Left colon (tissue), 2 donors: ENCODE data around the gene KANK4. TPM values are rescaled to one million over a fixed set of nuclear protein-coding genes. Genes with fewer than 3 reads are reported as not detected.

ENCODE experiments used
- ATAC-seq: fragments of 200-7000 bp; cut with Tn5 transposase; one replicate; pipeline ENCODE4 v1.9.1; 2020; ENCODE audit warnings: mild to moderate bottlenecking, moderate library complexity
- DNase-seq, 2 donors: peaks; one replicate each; pipeline ENCODE4 v3.0.0-alpha.2; 2020
- intact Hi-C, 2 donors: fragments of 100-400 bp; cut with DNase I in 1 of 2; cut with micrococcal nuclease in 1 of 2; formaldehyde crosslinking; loops; one replicate each; pipeline versions ENCODE4 v1.11.2 to v1.14.0; 2022; cut with DNase I, micrococcal nuclease
- total RNA-seq, 2 donors: library from RNA; stranded (reverse); fragmentation: NEBNext Ultra II Directional; extraction: Animal tissue kit (Norgen Biotek cat#: 25700); gene quantifications; one replicate each; pipeline ENCODE4 v1.2.1, GENCODE V29; 2021
- donor health status: DM: no; HTN: no; CAD: no.
- donor health status: DM: yes; HTN: yes; CAD: no.

KANK4 gene
- total RNA-seq, 2 donors from 2014 or later = 0.50 to 2.8 TPM

GRCh38 chr1:62309906-62310305, 9.3 kb downstream of the KANK4 start:
- no peak for DNase-seq
- no peak for ATAC-seq
- intact Hi-C loops = no loop called here

- intact Hi-C loops = no loop called here
- ATAC-seq (no peak), DNase-seq (no peak)
Measured at GRCh38 chr1:62308606-62309005, 10.6 kb downstream of the KANK4 start.

- ATAC-seq = no peak
- DNase-seq = no peak
- intact Hi-C loops = no loop called here
Measured at GRCh38 chr1:62307895-62308492, 11.2 kb downstream of the KANK4 start.

GRCh38 chr1:62307446-62307845, 11.8 kb downstream of the KANK4 start:
- ATAC-seq (no peak), DNase-seq (no peak)
- intact Hi-C loops = no loop called here

GRCh38 chr1:62306065-62306464, 13.2 kb downstream of the KANK4 start:
- DNase-seq (no peak), ATAC-seq (no peak)
- intact Hi-C loops = no loop called here

- intact Hi-C loops = no loop called here
- DNase-seq = no peak
- no peak for ATAC-seq
Measured at GRCh38 chr1:62304975-62305374, 14.3 kb downstream of the KANK4 start.

GRCh38 chr1:62304515-62304914, 14.7 kb downstream of the KANK4 start:
- intact Hi-C loops = no loop called here
- DNase-seq = no peak
- ATAC-seq = no peak

GRCh38 chr1:62301726-62302390, 17.4 kb downstream of the KANK4 start:
- intact Hi-C loops = no loop called here
- no peak for DNase-seq
- no peak for ATAC-seq

- DNase-seq = peak; percentile 52 to 60
- intact Hi-C loops = no loop called here
- ATAC-seq = peak; percentile 88
Measured at GRCh38 chr1:62299426-62300200, 19.6 kb downstream of the KANK4 start.

- intact Hi-C loops = no loop called here
- DNase-seq = no peak
- ATAC-seq = peak; percentile 25
Measured at GRCh38 chr1:62295921-62296491, 23.2 kb downstream of the KANK4 start.

- no peak for ATAC-seq
- intact Hi-C loops = no loop called here
- DNase-seq = peak in 1 of 2 donors; percentile 12
Measured at GRCh38 chr1:62294261-62294660, 25.0 kb downstream of the KANK4 start.

- ATAC-seq (no peak), DNase-seq (no peak)
- intact Hi-C loops = no loop called here
Measured at GRCh38 chr1:62288662-62289061, 30.6 kb downstream of the KANK4 start.

- DNase-seq = no peak
- no peak for ATAC-seq
- intact Hi-C loops = no loop called here
Measured at GRCh38 chr1:62288224-62288623, 31.0 kb downstream of the KANK4 start.

GRCh38 chr1:62286786-62287224, 32.4 kb downstream of the KANK4 start:
- DNase-seq (peak; percentile 28 to 60), ATAC-seq (peak; percentile 88)
- intact Hi-C loops = no loop called here

GRCh38 chr1:62285984-62286785, 33.0 kb downstream of the KANK4 start:
- intact Hi-C loops = no loop called here
- peak; percentile 47 for ATAC-seq
- peak in 1 of 2 donors; percentile 37 for DNase-seq

GRCh38 chr1:62285440-62285839, 33.8 kb downstream of the KANK4 start:
- DNase-seq (no peak), ATAC-seq (peak; percentile 43)
- intact Hi-C loops = no loop called here

GRCh38 chr1:62283986-62284385, 35.2 kb downstream of the KANK4 start:
- no peak for DNase-seq
- no peak for ATAC-seq
- intact Hi-C loops = no loop called here

- no peak for ATAC-seq
Measured at GRCh38 chr1:62282909-62283755, 36.1 kb downstream of the KANK4 start.

More at GRCh38 chr1:62282909-62283755, 36.1 kb downstream of the KANK4 start:
- intact Hi-C loops = no loop called here
- no peak for DNase-seq
